Endothelial cell of umbilical vein (primary cell): ENCODE results near the gene KRTAP10-10. TPM values are rescaled to one million over a fixed set of nuclear protein-coding genes. Genes with fewer than 3 reads are reported as not detected.

ENCODE experiments used
- BruUV-seq: library from RNA; stranded (reverse); fragments of 400-500 nt; replicated peaks from 2 replicates; lab custom pipeline; 2021; lab: Mats Ljungman, UMichigan
- CTCF ChIA-PET: fragments of 300-600, 350-600 bp; sonication (Branson Sonifier 250); formaldehyde crosslinking; loops from one replicate; lab custom pipeline; 2021; ENCODE audit warnings: antibody characterized with exemption, inconsistent platforms; lab: Charles Lee
- POLR2A ChIA-PET: fragments of 300-600, 350-600 bp; sonication (Branson Sonifier 250); formaldehyde crosslinking; loops from one replicate; lab custom pipeline; 2021; ENCODE audit warnings: antibody characterized with exemption, inconsistent platforms; lab: Charles Lee
- DNase-seq: peaks from one replicate; pipeline ENCODE4 v3.0.0-alpha.2; 2011; ENCODE audit warnings: low read depth, low spot score
- FAIRE-seq: peaks from 2 replicates; lab custom pipeline; 2011; peaks lifted over from hg19 to GRCh38; lab: Jason Lieb, UNC
- H2AFZ ChIP-seq: 2 replicates; pipeline ENCODE4 v1.6.0; 2012; ENCODE audit warnings: low read depth, low read length, control low read depth, inconsistent platforms
- H3K27ac ChIP-seq: 2 replicates; pipeline ENCODE4 v1.5.1; 2011; ENCODE audit warnings: low read depth, mild to moderate bottlenecking, control low read depth, low read length, moderate library complexity; ENCODE audit not compliant: insufficient read depth
- H3K27me3 ChIP-seq, 2 experiments: 2 replicates each; pipeline versions ENCODE4 v1.6.0 to v1.6.1; 2011; ENCODE audit warnings: low read length in 2 of 2, mixed read lengths in 1 of 2; ENCODE audit not compliant: control insufficient read depth in 2 of 2, insufficient read depth in 2 of 2
- H3K36me3 ChIP-seq, 2 experiments: 2 replicates in 1 of 2; 3 replicates in 1 of 2; pipeline ENCODE4 v1.5.1; 2011; ENCODE audit warnings: low read length in 2 of 2, mild to moderate bottlenecking in 1 of 2, moderate library complexity in 1 of 2; ENCODE audit not compliant: control insufficient read depth in 2 of 2, insufficient read depth in 2 of 2; ENCODE audit errors: extremely low read depth in 1 of 2
- H3K4me1 ChIP-seq: 3 replicates; pipeline ENCODE4 v1.5.1; 2011; ENCODE audit warnings: mild to moderate bottlenecking, low read length; ENCODE audit not compliant: control insufficient read depth, insufficient read depth; ENCODE audit errors: extremely low read depth
- H3K4me2 ChIP-seq: 2 replicates; pipeline ENCODE4 v1.6.1; 2011; ENCODE audit warnings: low read length, control low read depth, mixed read lengths; ENCODE audit not compliant: insufficient read depth
- H3K4me3 ChIP-seq, 3 experiments: fragments of 200-600 bp in 1 of 3; sonication (generic), shearing (Covaris generic) in 1 of 3; replicated peaks in 1 of 3; 2 replicates each; pipeline ENCODE4 v1.5.1; 2011 to 2016; ENCODE audit warnings: control low read depth in 3 of 3, low read length in 3 of 3, mild to moderate bottlenecking in 2 of 3, inconsistent platforms in 1 of 3, low read depth in 1 of 3, moderate library complexity in 1 of 3; ENCODE audit not compliant: insufficient read depth in 1 of 3
- H3K79me2 ChIP-seq: 2 replicates; pipeline ENCODE4 v1.6.0; 2012; ENCODE audit warnings: low read length, inconsistent platforms; ENCODE audit not compliant: control insufficient read depth, insufficient read depth
- H3K9ac ChIP-seq: replicated peaks from 2 replicates; pipeline ENCODE3; 2011; ENCODE audit warnings: low read length, control low read depth; ENCODE audit not compliant: insufficient read depth; ENCODE audit errors: extremely low read depth
- H3K9me1 ChIP-seq: replicated peaks from 3 replicates; pipeline ENCODE4 v1.6.0; 2011; ENCODE audit warnings: mild to moderate bottlenecking, low read length; ENCODE audit not compliant: control insufficient read depth, insufficient read depth; ENCODE audit errors: extremely low read depth
- H3K9me3 ChIP-seq: replicated peaks from 2 replicates; pipeline ENCODE4 v1.5.1; 2012; ENCODE audit warnings: low read length, inconsistent platforms; ENCODE audit not compliant: control insufficient read depth, insufficient read depth
- H4K20me1 ChIP-seq: replicated peaks from 2 replicates; pipeline ENCODE3; 2011; ENCODE audit warnings: mild to moderate bottlenecking, low read length; ENCODE audit not compliant: control insufficient read depth, insufficient read depth; ENCODE audit errors: extremely low read depth
- CTCF ChIP-seq, 2 donors: IDR thresholded peaks; 1 replicate in 1 of 2; 2 replicates in 1 of 2; pipeline ENCODE4 v1.5.1; 2011; ENCODE audit warnings: low read length in 2 of 2, mild to moderate bottlenecking in 2 of 2, moderate library complexity in 2 of 2, control low read depth in 1 of 2, inconsistent platforms in 1 of 2, low read depth in 1 of 2; ENCODE audit not compliant: insufficient read depth in 1 of 2; ENCODE audit errors: extremely low read depth in 1 of 2
- EZH2 ChIP-seq: IDR thresholded peaks from 2 replicates; pipeline ENCODE4 v1.6.1; 2012; ENCODE audit warnings: borderline replicate concordance, low read depth, mild to moderate bottlenecking, moderate library complexity, low read length, inconsistent platforms; ENCODE audit not compliant: severe bottlenecking
- FOS ChIP-seq: IDR thresholded peaks from 2 replicates; pipeline ENCODE4 v1.6.1; 2011; ENCODE audit warnings: mild to moderate bottlenecking, low read length, moderate library complexity, borderline replicate concordance; ENCODE audit not compliant: insufficient read depth
- GATA2 ChIP-seq: IDR thresholded peaks from 2 replicates; pipeline ENCODE4 v1.7.0; 2011; ENCODE audit warnings: low read depth, mild to moderate bottlenecking, moderate library complexity, mixed read lengths, low read length; ENCODE audit not compliant: insufficient read length, insufficient read depth
- JUN ChIP-seq: IDR thresholded peaks from 2 replicates; pipeline ENCODE4 v1.6.1; 2011; ENCODE audit warnings: borderline replicate concordance, low read depth; ENCODE audit not compliant: insufficient read length, insufficient read depth
- MAX ChIP-seq: IDR thresholded peaks from 2 replicates; pipeline ENCODE4 v1.6.1; 2011; ENCODE audit not compliant: insufficient read depth, insufficient read length
- MYC ChIP-seq: IDR thresholded peaks from one replicate; pipeline ENCODE4 v1.6.1; 2011; ENCODE audit warnings: mild to moderate bottlenecking, low read depth, low read length
- POLR2A ChIP-seq: IDR thresholded peaks from 2 replicates; pipeline ENCODE4 v1.6.1; 2012; ENCODE audit warnings: low read depth, mild to moderate bottlenecking, control low read depth, low read length
- POLR2AphosphoS5 ChIP-seq: IDR thresholded peaks from 2 replicates; pipeline ENCODE4 v1.6.1; 2012; ENCODE audit warnings: low read depth, mild to moderate bottlenecking, control low read depth, low read length, moderate library complexity; ENCODE audit not compliant: insufficient read depth
- dilution Hi-C: fragments of 300-500 bp; cut with MboI; formaldehyde crosslinking; loops from one replicate; pipeline ENCODE4 v1.15.0; 2019; ENCODE audit warnings: low sequenced_read_pairs; ENCODE audit not compliant: extremely low pct_ligation_motif_present
- intact Hi-C: fragments of 100-400 bp; cut with micrococcal nuclease; formaldehyde crosslinking; loops from one replicate; pipeline ENCODE4 v1.10.0; 2022
- polyA plus RNA-seq, 4 experiments: library from polyadenylated mRNA; depleted of rRNA in 3 of 4; stranded (reverse) in 3 of 4; unstranded in 1 of 4; fragments of >200 nt; gene quantifications; 2 replicates each; pipeline versions ENCODE4 v1.2.1 to v1.2.3, GENCODE V29; 2011 to 2012; ENCODE audit warnings: missing spikeins in 1 of 4
- total RNA-seq: library from RNA; stranded (reverse); gene quantifications from 2 replicates; pipeline ENCODE4 v1.2.3, GENCODE V29; 2021

KRTAP10-10 gene
- total and polyA plus RNA-seq, 2 donors (not counting 3 experiments of a cell fraction or from before 2014, with no cell fraction given) = not detected

- no peaks in the 10 kb centered on the region for H3K79me2 ChIP-seq
Observed at GRCh38 chr21:44601596-44602462, 35.3 kb upstream of the KRTAP10-10 start.

More at GRCh38 chr21:44601596-44602462, 35.3 kb upstream of the KRTAP10-10 start:
- H4K20me1 ChIP-seq = no peaks in the 10 kb centered on the region
- no peak overlapping the region for H3K4me2 ChIP-seq
- no peak overlapping the region for H3K4me3 ChIP-seq
- H3K9me1 ChIP-seq = no peaks in the 10 kb centered on the region
- DNase-seq (no peak), FAIRE-seq (no peak)
- dilution Hi-C loops = no loop called here
- ChIA-PET POLR2A (no interaction called here), CTCF (no interaction called here)
- H3K27ac ChIP-seq = no peak overlapping the region
- no TSS peak for BruUV-seq
- H3K27me3 ChIP-seq = peaks cover 0 to 5% of the 10 kb centered on the region in 2 experiments
- H3K4me1 ChIP-seq = no peaks in the 10 kb centered on the region
- TF ChIP-seq EZH2 (no peak), POLR2AphosphoS5 (no peak), MYC (no peak), MAX (no peak), CTCF (IDR thresholded peaks at IDR 0.05; ENCODE audit: extremely low read depth in 1 of 2, insufficient read depth in 1 of 2, low read depth in 1 of 2, low read length in 2 of 2) (no peak), GATA2 (no peak), FOS (no peak), JUN (no peak), POLR2A (no peak)
- intact Hi-C loops = no loop called here
- no peak overlapping the region for H2AFZ ChIP-seq
- H3K36me3 ChIP-seq = no peaks in the 10 kb centered on the region
- H3K9ac ChIP-seq = no peak overlapping the region
- H3K9me3 ChIP-seq = no peaks in the 10 kb centered on the region
